Tibial nerve (tissue), 4 donors: ENCODE results near the gene MAP3K4. TPM values are rescaled to one million over a fixed set of nuclear protein-coding genes. Genes with fewer than 3 reads are reported as not detected.
A peak's percentile ranks its signal among the peaks of the same experiment; 100 is the strongest.

Experiments used
- DNase-seq, 2 donors: peaks; one replicate each; pipeline ENCODE4 v3.0.0-alpha.2; 2019; ENCODE audit warnings: low spot score in 2 of 2
- H3K27ac ChIP-seq, 4 donors: fragments of 200-600 bp; sonication (generic) in 3 of 4; one replicate each; pipeline ENCODE4 v1.5.1; 2017 to 2019; ENCODE audit warnings: mild to moderate bottlenecking in 1 of 4
- H3K27me3 ChIP-seq, 2 donors: fragments of 200-600 bp; sonication (generic) in 1 of 2; one replicate each; pipeline versions ENCODE4 v1.5.1 to v1.6.0; 2017 to 2019
- H3K36me3 ChIP-seq, 3 donors: fragments of 200-600 bp; sonication (generic); one replicate each; pipeline ENCODE4 v1.5.1; 2018 to 2019
- H3K4me1 ChIP-seq, 4 donors: fragments of 200-600 bp; sonication (generic) in 3 of 4; one replicate each; pipeline ENCODE4 v1.5.1; 2017 to 2019
- H3K4me3 ChIP-seq, 4 donors: fragments of 200-600 bp; sonication (generic) in 3 of 4; one replicate each; pipeline ENCODE4 v1.5.1; 2017 to 2019; ENCODE audit warnings: mild to moderate bottlenecking in 1 of 4, moderate library complexity in 1 of 4
- H3K9me3 ChIP-seq, 4 donors: fragments of 200-600 bp; sonication (generic) in 3 of 4; one replicate each; pipeline ENCODE4 v1.5.1; 2017 to 2019
- EP300 ChIP-seq, 2 donors: sonication (generic); formaldehyde crosslinking; IDR thresholded peaks; one replicate each; pipeline ENCODE4 v1.6.1; 2017; ENCODE audit warnings: antibody characterized with exemption in 2 of 2, mild to moderate bottlenecking in 1 of 2
- POLR2A ChIP-seq, 2 donors: fragments of 450-650 bp; IDR thresholded peaks; one replicate each; pipeline ENCODE4 v1.6.1; 2017; ENCODE audit warnings: antibody characterized with exemption in 2 of 2, mild to moderate bottlenecking in 2 of 2, moderate library complexity in 2 of 2
- WGBS, 2 donors: methylation state at CpG; one replicate each; pipeline ENCODE4 v1.1.5; 2018; 5-methylcytosine and 5-hydroxymethylcytosine counted together
- total RNA-seq, 4 donors: library from RNA; depleted of rRNA; stranded (reverse); fragments of >200 nt; gene quantifications; one replicate each; pipeline ENCODE4 v1.1.0, GENCODE V29; 2016
- TF ChIP-seq, protein P1 (sequence below), 5 experiments: fragments of 200-600 bp in 3 of 5; fragments of 450-650 bp in 2 of 5; sonication (generic) in 3 of 5; IDR thresholded peaks; one replicate each; pipeline ENCODE4 v1.5.1; 2016 to 2019; ENCODE audit warnings: antibody characterized with exemption in 5 of 5, mild to moderate bottlenecking in 3 of 5, moderate library complexity in 2 of 5

MAP3K4 gene
- total RNA-seq, 4 donors from 2014 or later: 42.9 to 63.0 (median 56.0) TPM

DNA sequence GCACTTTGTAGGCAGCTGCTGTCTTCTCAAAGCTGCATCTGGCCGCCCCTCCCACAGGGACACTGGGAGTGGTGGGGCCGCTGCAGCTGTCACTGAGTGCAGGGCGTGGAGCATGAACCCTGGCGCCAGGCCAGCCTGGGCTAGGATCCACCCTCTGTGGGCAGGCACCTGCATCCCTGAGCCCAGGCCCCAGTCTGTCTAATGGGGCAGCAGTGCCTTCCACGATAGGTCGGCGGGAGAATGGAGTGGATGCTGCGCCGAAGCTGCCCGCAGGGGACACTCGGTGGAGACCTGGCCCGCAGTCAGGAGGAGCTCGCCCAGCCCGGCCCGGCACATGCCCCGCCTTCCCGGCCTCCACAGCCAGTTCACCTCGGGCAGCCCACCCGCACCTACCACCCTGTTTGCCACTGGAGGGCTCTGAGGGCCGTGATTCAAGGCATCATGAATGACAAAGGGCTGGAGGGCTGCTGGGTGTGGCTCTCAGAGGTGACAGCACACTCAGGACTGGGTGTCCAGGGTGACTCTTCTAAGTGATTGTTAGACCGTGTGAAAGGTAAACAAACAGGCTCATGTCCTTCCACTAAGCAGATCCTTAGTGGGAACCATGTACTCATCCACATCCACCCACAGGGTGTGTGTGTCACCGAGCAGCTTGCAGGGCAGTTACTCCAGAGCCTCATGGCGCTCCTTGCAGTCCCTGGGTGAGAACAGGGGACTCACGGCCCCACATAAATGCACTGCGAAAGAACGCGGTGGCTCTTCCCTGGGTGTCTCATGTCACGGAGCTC is 148.4 kb downstream of the MAP3K4 start:
- Histone ChIP-seq H3K4me3 (no peak overlapping the region), H3K36me3 (peaks cover 0 to 78% (median 0%) of the 10 kb centered on the region in 3 donors), H3K27me3 (no peaks in the 10 kb centered on the region), H3K4me1 (no peaks in the 10 kb centered on the region), H3K27ac (no peak overlapping the region), H3K9me3 (no peaks in the 10 kb centered on the region)
- 40 to 78% methylated on average over 11 to 12 of the region's 28 CpGs for WGBS, 2 donors
- TF ChIP-seq, protein P1, sequence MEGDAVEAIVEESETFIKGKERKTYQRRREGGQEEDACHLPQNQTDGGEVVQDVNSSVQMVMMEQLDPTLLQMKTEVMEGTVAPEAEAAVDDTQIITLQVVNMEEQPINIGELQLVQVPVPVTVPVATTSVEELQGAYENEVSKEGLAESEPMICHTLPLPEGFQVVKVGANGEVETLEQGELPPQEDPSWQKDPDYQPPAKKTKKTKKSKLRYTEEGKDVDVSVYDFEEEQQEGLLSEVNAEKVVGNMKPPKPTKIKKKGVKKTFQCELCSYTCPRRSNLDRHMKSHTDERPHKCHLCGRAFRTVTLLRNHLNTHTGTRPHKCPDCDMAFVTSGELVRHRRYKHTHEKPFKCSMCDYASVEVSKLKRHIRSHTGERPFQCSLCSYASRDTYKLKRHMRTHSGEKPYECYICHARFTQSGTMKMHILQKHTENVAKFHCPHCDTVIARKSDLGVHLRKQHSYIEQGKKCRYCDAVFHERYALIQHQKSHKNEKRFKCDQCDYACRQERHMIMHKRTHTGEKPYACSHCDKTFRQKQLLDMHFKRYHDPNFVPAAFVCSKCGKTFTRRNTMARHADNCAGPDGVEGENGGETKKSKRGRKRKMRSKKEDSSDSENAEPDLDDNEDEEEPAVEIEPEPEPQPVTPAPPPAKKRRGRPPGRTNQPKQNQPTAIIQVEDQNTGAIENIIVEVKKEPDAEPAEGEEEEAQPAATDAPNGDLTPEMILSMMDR (IDR thresholded peaks at IDR 0.05): peak in 2 of 5 experiments; percentile 48 to 67
- no peak for TF ChIP-seq EP300 (IDR thresholded peaks at IDR 0.05)
- DNase-seq: no peak

DNA sequence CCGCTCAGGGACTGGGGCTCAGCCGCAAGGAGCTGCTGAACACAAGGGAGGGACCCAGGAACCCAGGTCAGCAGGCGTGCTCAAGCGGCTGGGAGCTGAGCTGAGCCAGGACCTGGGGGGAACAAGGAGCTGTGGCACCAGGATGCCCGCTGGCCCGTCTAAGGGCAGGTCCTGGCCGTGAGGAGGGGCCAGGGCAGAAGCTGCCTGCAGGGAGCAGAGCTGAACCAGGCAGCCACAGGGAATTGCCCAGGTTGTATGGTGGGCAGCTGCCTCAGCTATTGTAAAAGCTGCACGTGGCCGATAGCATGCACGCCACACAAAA is 148.9 kb downstream of the MAP3K4 start:
- WGBS, 2 donors: 90 to 93% methylated on average over 6 to 10 of the region's 10 CpGs
- no peak for DNase-seq
- no peaks in the 10 kb centered on the region for H3K9me3 ChIP-seq
- TF ChIP-seq POLR2A (IDR thresholded peaks at IDR 0.05): no peak
- TF ChIP-seq EP300 (IDR thresholded peaks at IDR 0.05): no peak
- TF ChIP-seq, protein P1 (IDR thresholded peaks at IDR 0.05): no peak
- no peak overlapping the region for H3K27ac ChIP-seq
- no peaks in the 10 kb centered on the region for H3K27me3 ChIP-seq
- peaks cover 0 to 78% (median 0%) of the 10 kb centered on the region in 3 donors for H3K36me3 ChIP-seq
- no peaks in the 10 kb centered on the region for H3K4me1 ChIP-seq
- H3K4me3 ChIP-seq: no peak overlapping the region

DNA sequence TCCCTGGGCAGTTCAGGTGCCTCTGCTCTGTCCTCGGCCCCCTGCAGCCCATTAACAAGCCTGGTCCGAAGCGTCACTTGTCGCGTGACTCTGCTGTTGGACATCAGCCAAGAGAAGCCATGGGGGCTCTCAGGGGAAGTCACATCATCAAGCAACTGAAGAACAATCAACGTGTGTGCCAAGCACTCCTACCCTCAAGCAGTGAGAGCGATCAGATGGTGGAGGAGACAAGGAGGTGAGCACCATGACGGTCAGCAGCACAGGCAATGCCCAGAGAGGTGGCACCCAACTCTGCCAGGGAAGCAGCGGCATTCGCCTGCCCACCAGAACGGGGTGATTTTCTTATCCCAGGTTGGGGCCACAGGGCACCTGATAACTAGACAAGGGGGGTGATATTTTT is 149.6 kb downstream of the MAP3K4 start:
- TF ChIP-seq POLR2A (IDR thresholded peaks at IDR 0.05) (no peak), EP300 (IDR thresholded peaks at IDR 0.05) (no peak)
- TF ChIP-seq, protein P1 (IDR thresholded peaks at IDR 0.05): no peak
- Histone ChIP-seq H3K4me3 (no peak overlapping the region), H3K27ac (no peak overlapping the region), H3K4me1 (no peaks in the 10 kb centered on the region), H3K9me3 (no peaks in the 10 kb centered on the region), H3K36me3 (peaks cover 0 to 78% (median 0%) of the 10 kb centered on the region in 3 donors), H3K27me3 (no peaks in the 10 kb centered on the region)
- WGBS, 2 donors: 63 to 72% methylated on average over 11 of the region's 11 CpGs
- DNase-seq: no peak

DNA sequence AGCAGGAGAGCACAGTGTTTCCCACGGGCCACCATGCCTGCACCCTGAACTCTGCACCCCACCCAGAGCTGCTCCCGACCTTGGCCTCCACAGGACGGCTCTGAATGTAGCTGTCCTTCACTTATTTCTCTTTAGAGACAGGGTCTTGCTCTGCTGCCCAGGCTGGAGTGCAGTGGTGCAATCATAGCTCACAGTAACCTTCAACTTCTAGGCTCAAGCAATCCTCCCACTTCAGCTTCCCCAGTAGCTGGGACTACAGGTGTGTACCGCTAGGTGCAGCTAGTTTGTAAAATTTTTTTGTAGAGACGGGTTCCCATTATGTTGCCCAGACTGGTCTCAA is 151.4 kb downstream of the MAP3K4 start:
- WGBS, 2 donors: 87 to 98% methylated on average over 5 of the region's 5 CpGs
- H3K27ac ChIP-seq: no peak overlapping the region
- TF ChIP-seq POLR2A (IDR thresholded peaks at IDR 0.05) (no peak), EP300 (IDR thresholded peaks at IDR 0.05) (no peak)
- TF ChIP-seq, protein P1 (IDR thresholded peaks at IDR 0.05): no peak
- no peak for DNase-seq
- peaks cover 0 to 77% (median 0%) of the 10 kb centered on the region in 3 donors for H3K36me3 ChIP-seq
- no peaks in the 10 kb centered on the region for H3K27me3 ChIP-seq
- H3K4me3 ChIP-seq: no peak overlapping the region
- no peaks in the 10 kb centered on the region for H3K9me3 ChIP-seq
- no peaks in the 10 kb centered on the region for H3K4me1 ChIP-seq

DNA sequence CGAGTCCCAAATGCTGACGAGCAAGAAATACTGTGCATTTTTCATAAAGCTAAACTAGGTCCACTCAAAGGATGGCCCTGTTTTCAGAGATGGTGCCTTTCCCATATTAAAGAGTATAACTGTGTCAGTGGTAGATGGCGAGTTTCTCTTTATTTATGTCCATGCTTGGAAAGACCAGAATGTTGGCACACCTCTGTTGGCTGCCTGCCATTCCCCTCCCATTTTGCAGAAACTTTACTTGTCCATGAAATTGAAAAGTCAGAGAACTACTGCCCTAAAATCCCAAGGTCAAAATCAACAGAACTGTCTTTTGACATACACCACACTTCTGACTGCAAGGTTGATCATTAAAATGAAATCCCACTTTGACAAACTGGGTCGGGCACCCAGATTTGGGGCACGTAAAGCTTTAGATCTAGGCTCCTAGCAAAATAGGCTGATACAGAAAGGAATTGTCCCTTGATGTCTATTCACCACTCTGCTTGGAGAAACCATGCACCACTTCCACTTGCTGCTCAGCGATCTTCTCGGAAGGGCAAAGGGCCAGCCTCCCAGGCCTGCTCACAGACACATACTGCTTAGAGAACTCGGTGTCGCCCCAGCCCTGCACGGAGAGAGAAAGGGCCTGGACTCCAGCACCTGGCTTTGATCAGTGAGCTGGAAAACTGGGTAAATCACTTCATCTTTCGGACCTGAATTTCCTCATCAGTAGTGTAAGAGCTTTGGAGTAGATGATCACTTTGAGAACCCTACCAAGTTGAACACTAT is 152.3 kb downstream of the MAP3K4 start:
- H3K9me3 ChIP-seq: no peaks in the 10 kb centered on the region
- peaks cover 0 to 75% (median 0%) of the 10 kb centered on the region in 3 donors for H3K36me3 ChIP-seq
- WGBS, 2 donors: 86 to 90% methylated on average over 11 of the region's 11 CpGs
- no peak for DNase-seq
- H3K27me3 ChIP-seq: no peaks in the 10 kb centered on the region
- no peak overlapping the region for H3K27ac ChIP-seq
- TF ChIP-seq, protein P1 (IDR thresholded peaks at IDR 0.05): no peak
- TF ChIP-seq EP300 (IDR thresholded peaks at IDR 0.05) (no peak), POLR2A (IDR thresholded peaks at IDR 0.05) (no peak)
- H3K4me1 ChIP-seq: no peaks in the 10 kb centered on the region
- no peak overlapping the region for H3K4me3 ChIP-seq
